Right kidney (tissue), 1 donor: ENCODE data around the gene CSTPP1.

Source experiments
- DNase-seq: peaks from one replicate; pipeline ENCODE4 v3.0.0-alpha.2; 2016

Gene CSTPP1

DNA sequence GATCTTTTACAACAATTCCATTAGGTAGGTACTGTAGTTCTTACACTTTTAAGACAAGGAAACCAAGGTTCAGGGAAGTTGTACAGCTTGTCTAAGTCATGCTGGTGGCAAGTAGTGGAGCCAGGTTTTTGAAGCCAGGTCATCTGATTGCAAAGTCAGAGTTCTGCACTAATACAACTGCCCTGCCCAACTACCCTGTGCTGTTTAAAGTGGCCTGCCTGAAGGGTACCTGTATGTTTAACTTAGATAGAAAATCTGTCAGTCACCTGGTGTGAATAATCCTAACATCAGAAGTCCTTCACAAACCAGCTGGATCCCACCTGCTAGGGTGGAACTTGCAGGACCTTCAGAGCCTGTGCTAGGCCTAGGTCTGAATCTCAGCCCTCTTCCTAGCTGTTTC is 195.9 kb downstream of the CSTPP1 start:
- DNase-seq, result no peak

DNA sequence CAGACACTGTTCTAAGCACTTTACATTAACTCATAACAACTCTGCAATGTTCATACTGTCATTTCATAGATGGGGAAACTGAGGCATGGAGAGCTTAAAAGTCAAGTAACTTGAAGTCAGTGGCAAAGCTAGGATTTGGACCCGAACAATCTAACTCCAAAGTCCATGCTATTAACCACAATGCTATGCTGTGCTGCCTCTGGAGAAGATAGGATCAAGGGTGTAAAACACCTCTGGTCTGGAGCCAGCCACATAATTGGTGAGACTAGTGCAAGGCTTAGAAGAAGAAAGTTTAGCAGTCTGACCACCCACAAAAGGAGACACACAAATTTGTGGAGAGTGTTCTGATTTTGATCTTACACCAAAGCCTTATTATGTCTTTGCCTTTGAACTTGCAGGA is 196.4 kb downstream of the CSTPP1 start:
- no peak for DNase-seq

DNA sequence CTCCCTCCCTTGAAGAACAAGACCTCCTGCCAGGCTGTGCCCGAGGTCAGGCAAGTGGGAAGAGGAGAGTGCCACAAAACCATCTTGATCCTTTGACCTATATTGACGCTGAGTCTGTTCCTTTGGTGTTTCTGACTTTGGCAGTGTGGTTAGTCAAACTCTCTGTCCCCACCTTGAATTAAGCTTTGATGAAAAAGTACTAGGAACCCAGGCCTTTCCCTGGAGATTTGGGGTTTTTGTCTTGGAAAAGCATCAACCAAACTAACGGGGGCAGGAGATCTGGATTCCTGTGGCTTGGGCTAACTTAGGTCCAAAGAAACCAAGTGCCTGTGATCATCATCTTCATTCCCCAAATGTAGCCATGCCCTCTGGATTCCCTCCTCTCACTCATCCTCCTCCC is 199.8 kb downstream of the CSTPP1 start:
- DNase-seq, result no peak

DNA sequence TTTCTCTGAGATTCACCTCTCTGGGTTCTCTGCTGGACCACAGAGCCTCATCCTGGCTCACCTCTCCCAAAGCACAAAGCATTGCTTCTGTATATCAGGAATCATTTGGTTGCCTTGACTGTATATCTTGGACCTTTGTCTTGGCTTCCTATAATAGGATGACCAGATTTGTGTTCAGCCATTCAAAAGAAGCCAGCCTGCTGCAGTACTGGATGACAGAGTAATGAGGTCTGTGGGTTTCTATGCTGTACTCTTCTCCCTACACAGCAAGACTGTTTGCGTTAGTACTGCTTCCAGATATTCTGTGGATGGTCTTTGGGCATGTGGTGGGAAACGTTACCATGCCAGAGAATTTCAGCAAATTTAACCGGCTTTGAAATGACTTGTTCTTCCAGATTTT is 200.4 kb downstream of the CSTPP1 start:
- DNase-seq, result no peak

DNA sequence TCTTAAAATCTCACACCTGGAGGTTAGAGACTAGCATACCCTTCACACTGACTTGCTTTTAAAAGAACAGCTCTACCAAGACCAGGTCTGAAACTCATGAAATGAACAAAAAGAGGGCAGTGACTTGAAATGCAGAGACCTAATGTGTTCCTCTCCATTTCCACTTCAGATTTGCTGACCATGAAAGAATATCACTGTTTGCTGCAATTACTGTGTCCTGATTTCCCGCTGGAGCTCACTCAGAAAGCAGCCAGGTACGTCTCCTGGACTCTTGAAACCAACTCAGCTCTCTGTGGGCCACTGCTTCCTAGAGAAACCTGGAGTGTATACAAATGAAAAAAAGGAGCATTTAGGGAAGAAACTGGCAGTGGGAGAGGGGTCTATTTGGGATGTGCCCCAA is 200.9 kb downstream of the CSTPP1 start:
- no peak for DNase-seq

DNA sequence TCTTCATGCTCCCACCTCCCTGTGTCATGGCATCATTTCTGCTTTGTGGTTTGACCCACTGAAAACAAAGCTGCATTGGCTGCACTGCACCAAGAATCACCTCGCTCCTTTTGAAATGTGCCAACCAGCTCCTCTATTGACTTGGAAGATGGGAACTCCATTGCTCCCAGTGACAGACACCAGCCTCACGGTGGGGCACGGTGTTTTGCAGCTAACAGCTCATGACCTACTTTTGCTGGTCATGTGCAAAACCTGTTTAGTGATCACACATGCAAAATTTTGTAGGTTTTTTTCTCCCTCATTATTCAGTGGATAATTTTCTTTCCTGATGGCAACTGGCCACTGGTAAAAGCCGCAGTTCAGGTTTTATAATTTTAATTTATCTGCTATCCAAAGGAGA is 203.3 kb downstream of the CSTPP1 start:
- no peak for DNase-seq

DNA sequence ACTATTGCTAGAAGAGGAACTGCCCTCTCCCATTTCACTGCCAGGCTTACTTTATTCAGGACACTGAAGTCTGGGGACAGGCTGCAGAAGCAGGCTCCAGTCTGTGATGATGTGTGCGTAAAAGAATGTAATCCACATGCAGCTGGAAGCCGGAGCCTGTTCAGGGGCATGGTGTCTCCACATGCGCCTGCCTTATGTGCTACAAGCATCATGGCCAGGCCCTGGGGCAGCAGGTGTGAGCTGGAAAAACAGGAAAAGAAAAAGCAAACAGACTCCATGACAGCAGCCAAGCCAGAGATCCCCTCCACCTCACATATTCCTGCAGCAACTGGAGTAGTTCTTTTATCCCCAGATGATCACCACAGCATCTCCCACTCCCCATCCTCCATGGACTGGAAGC is 206.8 kb downstream of the CSTPP1 start:
- no peak for DNase-seq

DNA sequence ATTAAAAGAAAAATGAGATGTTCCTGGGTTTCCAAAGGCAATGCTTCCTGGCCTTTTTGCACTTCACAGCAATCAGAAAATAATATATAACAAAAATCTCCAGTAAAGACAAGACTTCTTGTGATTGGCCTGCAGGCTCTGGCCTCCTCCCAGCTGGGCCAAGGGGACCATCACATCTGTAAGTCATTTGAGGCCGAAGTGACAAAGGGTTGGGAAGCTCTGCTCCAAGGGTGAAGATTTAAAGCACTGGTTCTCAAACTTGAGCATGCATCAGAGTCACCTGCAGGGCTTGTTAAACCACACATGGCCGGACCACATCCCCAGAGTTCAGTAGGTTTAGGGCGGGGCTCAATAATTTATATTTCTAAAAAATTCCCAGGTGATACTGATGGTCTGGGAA is 208.0 kb downstream of the CSTPP1 start:
- no peak for DNase-seq

DNA sequence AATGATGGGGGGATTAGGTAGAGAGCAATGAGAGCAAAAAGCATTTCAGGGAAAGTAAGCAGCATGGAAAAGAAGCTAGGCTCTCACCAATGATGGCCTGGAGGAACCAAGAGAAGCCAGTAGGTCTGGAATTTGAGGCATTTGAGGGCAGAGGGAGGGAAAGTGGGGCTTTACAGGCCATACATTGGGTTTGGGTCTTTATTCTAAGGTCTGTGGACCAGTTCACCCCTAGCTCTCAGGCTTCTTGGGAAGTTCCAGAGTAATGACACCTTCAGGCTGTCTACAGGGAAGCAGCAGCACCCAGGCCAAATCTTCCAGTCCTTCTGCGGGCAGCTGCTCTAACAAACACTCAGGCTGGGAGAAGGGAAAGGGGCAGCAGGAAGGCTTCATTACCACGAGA is 210.7 kb downstream of the CSTPP1 start:
- no peak for DNase-seq

DNA sequence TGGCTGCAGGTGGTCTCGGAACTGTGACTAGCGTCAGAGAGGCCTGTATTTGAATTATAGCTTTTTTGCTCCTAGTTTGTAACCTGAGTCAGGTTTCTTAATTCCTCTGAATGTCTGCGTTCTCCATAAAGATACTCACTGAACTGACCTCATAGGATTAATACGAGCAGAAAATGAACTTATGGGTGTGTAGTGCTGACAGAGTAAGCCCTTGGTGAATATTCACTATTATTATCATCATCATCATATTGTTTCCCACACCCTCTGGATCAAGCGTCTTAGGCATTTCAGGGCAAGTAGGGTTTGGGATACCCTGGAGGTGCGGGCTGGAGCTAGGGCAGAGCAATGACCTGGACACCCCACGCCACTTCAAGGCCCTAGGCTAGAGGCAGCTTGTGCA is 211.1 kb downstream of the CSTPP1 start:
- no peak for DNase-seq

DNA sequence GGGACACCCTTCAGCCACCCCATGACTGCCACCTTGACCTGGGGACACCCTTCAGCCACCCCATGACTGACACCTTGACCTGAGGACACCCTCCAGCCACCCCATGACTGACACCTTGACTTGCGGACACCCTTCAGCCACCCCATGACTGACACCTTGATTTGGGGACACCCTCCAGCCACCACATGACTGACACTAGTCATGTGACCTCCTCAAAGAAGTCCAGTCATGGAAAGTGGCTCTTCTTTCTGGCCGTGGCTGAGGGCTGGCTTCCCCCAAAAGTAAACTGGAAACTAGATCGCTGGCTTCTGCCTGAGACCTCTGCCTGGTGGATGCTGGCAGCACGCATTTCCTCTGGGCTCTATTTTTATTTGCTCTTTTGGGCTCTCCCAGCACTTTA is 211.7 kb downstream of the CSTPP1 start:
- no peak for DNase-seq

DNA sequence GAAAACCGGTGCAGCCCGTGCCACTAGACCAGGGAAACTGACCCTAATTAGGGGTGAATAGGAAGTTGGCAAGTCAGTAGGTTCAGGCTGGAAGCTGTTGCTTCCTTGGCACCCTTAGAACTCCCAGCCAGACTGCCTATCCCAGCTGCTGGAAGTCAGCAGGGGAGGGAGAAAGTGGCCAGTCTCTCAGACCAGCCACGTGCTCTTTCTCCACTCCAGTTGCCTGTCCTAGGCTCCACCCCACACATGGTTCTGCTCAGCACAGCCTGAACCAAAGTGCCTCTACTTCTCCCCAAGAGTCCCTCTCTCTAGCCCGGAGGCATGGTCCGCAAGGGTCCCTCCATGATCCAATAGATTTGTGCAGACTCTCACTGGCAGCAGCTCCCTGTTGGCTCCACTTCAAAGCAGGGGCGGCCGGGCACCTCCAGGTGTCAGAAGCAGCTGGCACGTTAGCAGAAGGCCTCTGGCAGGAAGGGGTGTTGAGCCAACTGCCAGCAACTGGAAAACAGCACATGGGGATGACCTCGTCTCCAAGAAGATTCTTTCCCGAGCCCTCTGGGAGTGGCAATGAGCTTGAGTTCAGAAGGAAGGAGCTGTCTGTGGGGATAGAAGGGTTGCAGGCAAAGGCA is 212.5 kb downstream of the CSTPP1 start:
- no peak for DNase-seq

DNA sequence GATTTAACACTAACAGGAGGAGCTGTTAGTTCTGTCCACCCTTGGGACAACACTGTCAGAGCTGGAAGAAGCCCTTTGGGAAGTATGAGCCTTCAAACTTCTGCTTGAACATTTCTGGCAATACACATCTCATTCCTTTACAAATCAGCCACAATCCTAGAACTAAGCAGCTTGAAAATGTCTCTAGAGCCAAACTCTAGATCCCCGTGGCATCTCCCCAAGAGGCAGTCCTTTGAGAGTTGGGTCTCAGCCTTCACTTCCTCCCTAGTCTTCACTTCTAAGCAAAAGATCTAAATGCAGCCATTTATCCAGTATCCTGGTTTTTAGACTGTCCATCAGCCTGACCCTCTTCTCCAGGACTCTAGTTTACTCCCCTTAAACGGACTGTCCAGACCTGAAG is 213.2 kb downstream of the CSTPP1 start:
- DNase-seq, result no peak

DNA sequence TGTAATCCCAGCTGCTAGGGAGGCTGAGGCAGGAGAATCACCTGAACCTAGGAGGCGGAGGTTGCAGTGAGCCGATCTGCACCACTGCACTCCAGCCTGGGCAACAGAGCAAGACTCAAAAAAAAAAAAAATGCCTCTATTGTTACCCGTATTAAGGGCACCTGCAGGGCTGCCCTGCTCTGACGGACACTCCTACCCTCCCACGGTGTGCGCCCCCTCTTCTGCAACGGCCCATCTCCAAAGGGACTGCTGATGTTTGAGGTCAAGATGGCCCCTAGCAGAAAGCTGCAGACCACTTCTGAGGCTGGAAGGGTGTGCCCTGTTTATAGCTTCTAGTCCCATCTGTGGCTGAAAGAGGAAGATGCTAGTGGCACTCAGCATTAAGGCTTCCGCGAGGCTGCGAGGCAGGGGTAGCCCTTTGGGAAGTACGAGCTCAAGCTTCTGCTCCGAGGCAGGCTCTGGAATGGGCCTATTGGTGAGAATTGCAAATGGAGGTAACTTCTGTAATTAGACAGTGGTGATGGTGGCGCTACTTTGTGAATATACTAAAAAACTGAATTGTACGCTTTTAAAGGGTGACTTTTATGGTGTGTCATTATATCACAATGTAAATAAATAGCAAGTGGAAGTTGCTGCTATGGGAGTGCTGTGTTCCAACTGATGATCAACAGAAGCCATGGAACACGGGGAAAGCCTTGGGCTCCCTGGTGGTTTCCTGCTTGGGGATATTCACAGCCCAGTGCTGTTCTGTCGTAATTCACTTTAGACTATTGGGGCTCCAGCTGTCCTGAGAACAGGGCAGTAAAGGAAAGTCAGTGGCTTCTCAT is 215.8 kb downstream of the CSTPP1 start:
- DNase-seq, result no peak

DNA sequence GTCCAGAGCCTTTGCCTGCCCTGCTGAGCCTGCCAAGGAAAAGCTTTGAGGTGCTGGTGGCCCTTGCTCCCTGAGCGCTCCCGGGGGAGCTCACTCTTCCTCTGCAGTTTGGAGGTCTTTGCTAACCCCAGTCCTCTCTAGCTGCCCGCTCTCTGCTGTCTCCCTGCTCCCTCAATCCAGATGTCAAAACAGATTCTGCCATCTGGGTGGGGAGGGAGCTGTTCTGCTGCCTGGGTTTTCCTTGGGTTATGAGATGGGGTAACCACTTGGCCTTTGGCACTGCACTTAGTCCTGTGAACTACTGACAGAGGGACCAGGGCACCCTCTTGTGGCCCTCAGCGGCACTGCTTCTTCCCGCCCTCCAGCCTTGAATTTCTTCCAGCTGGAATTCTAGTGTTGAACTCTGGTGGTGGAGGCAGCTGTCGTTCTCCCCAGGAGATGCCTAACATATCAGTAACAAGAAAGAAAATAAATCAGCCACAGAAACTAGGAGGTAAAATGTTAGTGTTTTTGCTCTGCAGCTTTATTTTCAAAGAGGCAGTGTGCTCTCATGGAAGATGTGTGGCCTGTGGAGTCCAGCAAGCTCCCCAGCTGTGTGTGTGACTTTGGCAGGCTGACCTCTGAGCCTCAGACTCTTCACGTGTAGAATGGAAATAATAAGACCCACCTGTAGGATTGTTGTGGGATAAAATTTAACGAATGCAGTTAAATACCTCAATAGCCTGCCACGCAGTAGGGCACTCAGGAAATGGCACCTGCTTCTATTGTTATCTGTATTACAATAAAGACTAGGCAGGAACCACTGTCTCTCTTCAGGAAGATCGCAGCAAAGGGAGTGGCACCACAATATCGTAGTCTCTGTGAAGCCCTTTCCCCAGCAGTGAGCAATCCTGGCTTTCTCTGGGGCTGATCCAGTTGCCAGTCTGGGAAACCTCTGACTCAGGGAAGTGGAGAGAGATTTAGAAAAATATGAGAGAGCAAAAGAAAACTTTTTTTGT is 216.7 kb downstream of the CSTPP1 start:
- peak; percentile 68 for DNase-seq

DNA sequence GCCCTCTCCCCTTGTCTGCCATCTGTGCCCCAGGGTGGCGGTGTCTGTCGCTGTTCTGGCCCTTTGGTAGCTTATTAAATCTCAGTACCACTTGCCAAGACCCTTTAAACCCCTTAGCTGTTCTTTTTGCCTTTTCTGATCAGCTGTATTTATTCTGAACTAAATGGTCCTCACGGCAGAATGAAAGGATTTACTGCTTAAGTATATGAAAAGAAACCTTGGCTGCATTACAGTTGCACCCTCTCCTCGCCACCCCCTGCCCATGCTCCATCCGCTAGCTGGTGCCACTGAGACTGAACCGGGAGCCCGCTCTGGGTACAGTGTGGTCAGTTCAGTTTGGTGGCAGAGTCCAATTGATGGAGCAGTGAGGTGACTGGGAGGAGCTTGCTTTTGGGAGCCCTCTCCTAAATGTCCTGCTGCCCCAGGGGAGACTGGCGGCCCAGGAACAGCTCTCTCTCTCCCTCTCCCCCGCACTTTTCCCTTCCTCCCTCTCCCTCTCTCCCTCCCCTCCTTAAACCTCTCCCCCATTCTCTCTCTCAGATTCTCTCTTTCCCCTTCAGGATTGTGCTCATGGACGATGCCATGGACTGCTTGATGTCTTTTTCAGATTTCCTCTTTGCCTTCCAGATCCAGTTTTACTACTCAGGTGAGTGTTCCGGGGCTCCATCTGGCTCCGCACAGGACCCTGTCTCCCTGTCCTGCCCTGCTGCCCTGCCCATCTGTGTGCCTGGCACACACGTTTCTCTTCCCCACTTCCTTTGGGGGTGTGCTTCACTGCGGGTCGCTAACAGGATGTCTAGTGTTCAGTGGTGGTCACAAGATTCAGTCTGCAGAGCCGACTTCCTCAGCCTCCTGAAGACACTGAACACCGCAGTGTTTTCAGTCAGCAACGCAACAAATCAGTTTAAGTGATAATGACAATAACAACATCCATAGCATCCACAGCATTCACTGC is 218.3 kb downstream of the CSTPP1 start:
- no peak for DNase-seq

DNA sequence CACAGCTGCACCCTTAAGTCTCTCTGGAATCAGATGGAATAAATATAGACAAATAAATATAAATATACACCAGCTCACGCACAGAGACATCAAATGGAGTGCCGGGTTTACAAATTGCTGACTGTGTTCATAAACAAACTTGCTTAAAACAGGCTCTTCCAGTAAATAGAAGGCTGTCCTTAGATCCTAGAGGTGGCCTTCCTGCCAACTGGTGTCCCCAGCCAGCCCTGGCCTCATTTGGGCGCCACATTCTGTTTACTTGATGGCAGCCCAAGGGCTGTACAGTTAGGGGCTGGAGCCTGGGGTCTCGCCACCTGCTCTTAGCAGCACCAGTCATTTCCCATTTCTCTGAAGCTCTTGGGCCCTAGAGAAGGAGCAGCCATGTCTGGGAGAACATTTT is 219.3 kb downstream of the CSTPP1 start:
- no peak for DNase-seq

DNA sequence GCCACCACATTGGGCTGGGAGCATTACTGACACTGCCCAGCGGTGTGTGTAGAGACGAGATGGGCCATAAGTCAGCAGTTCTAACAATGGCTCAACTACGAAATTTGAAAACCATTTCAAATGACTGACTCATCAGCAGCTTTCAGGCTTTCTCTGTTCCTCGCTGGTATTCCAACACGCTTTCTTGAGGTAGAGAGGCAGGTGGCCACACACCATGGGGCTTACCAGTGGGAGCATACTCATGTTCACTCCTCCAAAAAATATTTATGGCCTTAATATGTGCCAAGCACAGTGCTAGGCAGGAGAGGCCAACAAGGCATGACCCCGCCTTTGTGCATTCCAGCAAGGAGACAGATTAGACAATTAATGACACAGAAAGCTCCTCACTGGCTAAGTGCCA is 219.8 kb downstream of the CSTPP1 start:
- no peak for DNase-seq

DNA sequence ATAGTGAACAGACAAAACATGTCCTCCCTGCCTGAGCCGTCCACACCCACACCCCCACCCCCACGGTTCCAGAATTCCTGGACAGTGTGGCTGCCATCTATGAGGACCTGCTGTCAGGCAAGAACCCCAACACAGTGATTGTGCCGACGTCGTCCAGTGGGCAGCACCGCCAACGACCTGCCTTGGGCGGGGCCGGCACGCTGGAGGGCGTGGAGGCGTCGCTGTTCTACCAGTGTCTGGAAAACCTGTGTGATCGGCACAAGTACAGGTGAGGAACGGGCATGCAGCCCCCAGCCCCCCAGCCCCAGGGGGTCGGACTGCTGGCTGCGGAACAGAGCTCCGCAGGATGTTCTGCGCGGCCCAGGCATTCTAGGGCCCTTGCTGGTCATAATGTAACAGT is 220.4 kb downstream of the CSTPP1 start:
- DNase-seq, result no peak

DNA sequence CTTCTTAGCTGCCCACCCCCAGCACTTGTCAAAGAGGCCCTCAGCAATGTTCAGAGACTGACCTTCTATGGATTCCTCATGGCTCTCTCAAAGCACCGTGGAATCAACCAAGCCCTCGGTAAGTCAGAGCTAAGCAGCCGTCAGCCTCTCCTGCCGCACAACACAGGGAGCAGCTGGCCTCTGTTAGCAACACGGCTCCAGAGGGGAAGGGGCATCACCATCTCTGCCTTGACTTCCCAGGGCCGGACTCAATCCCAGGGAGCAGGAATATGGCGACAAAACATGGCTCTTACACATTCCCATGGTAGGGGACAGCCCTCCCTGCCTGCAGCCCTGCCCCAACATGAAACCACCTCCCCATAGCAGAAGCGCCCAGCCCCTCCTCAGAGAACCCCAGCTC is 221.2 kb downstream of the CSTPP1 start:
- no peak for DNase-seq

DNA sequence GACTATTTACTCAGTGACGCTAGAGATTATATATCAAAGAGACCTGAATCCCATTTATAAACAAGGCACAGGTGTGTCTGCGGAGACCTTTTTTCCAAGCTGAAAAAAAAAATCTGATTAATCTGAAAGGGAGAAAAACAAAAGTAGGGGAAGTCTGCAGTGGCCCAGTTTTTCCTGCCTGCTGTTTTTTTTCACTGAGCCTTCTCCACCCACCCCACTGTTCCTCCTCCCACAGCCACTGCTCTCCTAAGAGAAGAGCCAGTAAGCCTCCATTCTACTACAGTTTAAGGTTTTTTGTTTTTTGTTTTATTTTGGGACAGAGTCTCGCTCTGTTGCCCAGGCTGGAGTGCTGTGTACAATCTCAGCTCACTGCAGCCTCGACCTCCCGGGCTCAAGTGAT is 221.7 kb downstream of the CSTPP1 start:
- DNase-seq, result no peak

DNA sequence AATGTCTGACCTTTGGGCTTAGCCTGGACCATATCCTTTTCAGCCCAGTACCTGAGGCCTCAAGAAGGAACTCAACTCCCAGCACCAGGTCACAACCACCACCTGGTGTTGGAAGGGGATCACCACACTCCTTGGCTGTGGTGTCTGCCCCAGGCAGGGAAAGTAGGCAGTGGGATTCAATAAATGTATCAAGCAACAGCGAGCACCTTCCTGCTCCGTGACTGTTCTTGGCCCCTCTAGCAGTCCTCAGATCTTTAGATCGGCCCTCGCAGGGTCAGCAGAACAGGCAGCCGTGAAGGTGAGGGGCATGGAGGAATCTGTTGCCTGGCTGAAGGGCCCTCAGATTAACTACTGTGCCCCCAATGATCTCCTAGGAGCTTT is 224.2 kb downstream of the CSTPP1 start:
- no peak for DNase-seq
